ENCODE results near the gene OR1I1. TPM values are rescaled to one million over a fixed set of nuclear protein-coding genes. Genes with fewer than 3 reads are reported as not detected.

Gene OR1I1
- total RNA-seq, 1 donor from 2014 or later, result not detected

GRCh38 chr19:15087182-15087581 is 5.2 kb downstream of the OR1I1 start:
- no peak overlapping the region for H3K27ac Mint-ChIP-seq
- no peak for TF ChIP-seq CTCF (IDR thresholded peaks at IDR 0.05)
- no peak for TF ChIP-seq EZH2 (IDR thresholded peaks at IDR 0.05)
- no peak for TF ChIP-seq EZH2phosphoT487 (IDR thresholded peaks at IDR 0.05)
- H3K9me3 ChIP-seq (ENCODE audit: low read depth), result no peaks in the 10 kb centered on the region
- no peaks in the 10 kb centered on the region for H4K20me1 ChIP-seq (ENCODE audit: low read depth)
- H3K4me3 Mint-ChIP-seq, result no peak overlapping the region
- no peak overlapping the region for H3K27ac ChIP-seq
- H3K27me3 ChIP-seq, result peaks cover 46% of the 10 kb centered on the region
- H3K4me1 ChIP-seq, result no peaks in the 10 kb centered on the region
- H3K36me3 ChIP-seq, result no peaks in the 10 kb centered on the region
- H3K9me3 Mint-ChIP-seq, result no peaks in the 10 kb centered on the region
- H3K4me2 ChIP-seq, result no peak overlapping the region
- H2AFZ ChIP-seq (replicated peaks), result no peak overlapping the region
- no peak overlapping the region for H3K9ac ChIP-seq
- H3K4me1 Mint-ChIP-seq, result no peaks in the 10 kb centered on the region
- no peaks in the 10 kb centered on the region for H3K36me3 Mint-ChIP-seq
- no peaks in the 10 kb centered on the region for H3F3A ChIP-seq (ENCODE audit: low read depth)
- H3K79me2 ChIP-seq (ENCODE audit: low read depth), result no peaks in the 10 kb centered on the region
- H3K27me3 Mint-ChIP-seq (ENCODE audit: insufficient read depth, low read depth), result peaks cover 19% of the 10 kb centered on the region
- DNase-seq (ENCODE audit: low spot score), result no peak
- H3K4me3 ChIP-seq, result no peak overlapping the region

DNA sequence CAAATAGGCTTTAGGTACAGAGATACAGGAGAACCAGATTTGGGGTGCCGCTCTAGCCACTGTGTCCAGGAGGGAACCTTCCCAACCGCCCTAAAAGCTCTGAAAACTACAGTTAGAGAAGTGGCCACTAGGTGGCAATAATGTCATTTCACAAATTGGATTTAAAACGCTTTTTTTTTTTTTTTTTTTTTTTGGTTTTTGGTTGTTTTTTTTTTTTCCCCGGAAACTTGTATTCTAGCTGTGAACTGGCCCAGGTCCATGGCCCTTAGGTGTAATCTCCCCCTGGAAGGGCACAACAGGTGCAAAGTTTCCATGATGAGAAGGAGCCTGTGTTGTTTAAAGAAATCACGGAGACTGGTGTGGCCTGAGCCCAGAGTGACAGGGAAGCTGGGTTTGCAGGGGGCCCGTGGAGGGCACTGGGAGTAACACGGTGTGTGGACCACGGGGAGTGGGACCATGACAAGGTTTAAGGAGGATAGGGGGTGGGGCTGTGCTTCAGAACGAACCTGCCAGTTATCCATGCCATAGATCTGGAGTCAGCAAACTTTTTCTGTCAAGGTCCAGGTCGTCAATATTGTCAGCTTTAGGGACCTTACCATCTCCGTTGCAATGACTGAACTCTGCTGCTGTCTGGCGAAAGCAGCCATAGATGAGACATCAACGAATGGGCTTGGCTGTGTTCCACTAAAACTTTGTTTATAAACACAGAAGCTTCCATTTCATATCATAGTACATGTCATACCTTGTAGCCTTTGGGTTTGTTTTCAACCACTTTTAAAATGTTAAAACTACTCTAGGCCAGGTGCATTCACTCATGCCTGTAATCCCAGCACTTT is 10.1 kb downstream of the OR1I1 start:
- H3K27ac ChIP-seq, result no peak overlapping the region
- no peaks in the 10 kb centered on the region for H3K4me1 ChIP-seq
- no peaks in the 10 kb centered on the region for H3K9me3 ChIP-seq (ENCODE audit: low read depth)
- H4K20me1 ChIP-seq (ENCODE audit: low read depth), result no peaks in the 10 kb centered on the region
- H3K27ac Mint-ChIP-seq, result no peak overlapping the region
- no peak overlapping the region for H3K4me2 ChIP-seq
- no peaks in the 10 kb centered on the region for H3K79me2 ChIP-seq (ENCODE audit: low read depth)
- H3F3A ChIP-seq (ENCODE audit: low read depth), result no peaks in the 10 kb centered on the region
- no peak overlapping the region for H3K4me3 ChIP-seq
- peak; percentile 63 for TF ChIP-seq CTCF (IDR thresholded peaks at IDR 0.05)
- no peak for TF ChIP-seq EZH2phosphoT487 (IDR thresholded peaks at IDR 0.05)
- TF ChIP-seq EZH2 (IDR thresholded peaks at IDR 0.05), result no peak
- no peaks in the 10 kb centered on the region for H3K36me3 Mint-ChIP-seq
- no peaks in the 10 kb centered on the region for H3K9me3 Mint-ChIP-seq
- H3K4me3 Mint-ChIP-seq, result no peak overlapping the region
- peak; percentile 84 for DNase-seq (ENCODE audit: low spot score)
- H3K27me3 ChIP-seq, result peaks cover 13% of the 10 kb centered on the region
- no peaks in the 10 kb centered on the region for H3K4me1 Mint-ChIP-seq
- H3K27me3 Mint-ChIP-seq (ENCODE audit: insufficient read depth, low read depth), result peaks cover 9% of the 10 kb centered on the region
- H3K36me3 ChIP-seq, result no peaks in the 10 kb centered on the region
- H2AFZ ChIP-seq (replicated peaks), result peak overlapping the region; percentile 31
- H3K9ac ChIP-seq, result no peak overlapping the region

GRCh38 chr19:15093001-15093400 is 11.0 kb downstream of the OR1I1 start:
- Histone ChIP-seq H3K4me3 (no peak overlapping the region), H2AFZ (replicated peaks) (no peak overlapping the region), H3K27me3 (peaks cover 4% of the 10 kb centered on the region), H3K4me2 (no peak overlapping the region), H3K9ac (no peak overlapping the region), H3K79me2 (ENCODE audit: low read depth) (no peaks in the 10 kb centered on the region), H3F3A (ENCODE audit: low read depth) (no peaks in the 10 kb centered on the region), H3K36me3 (no peaks in the 10 kb centered on the region), H4K20me1 (ENCODE audit: low read depth) (no peaks in the 10 kb centered on the region), H3K27ac (no peak overlapping the region), H3K9me3 (ENCODE audit: low read depth) (no peaks in the 10 kb centered on the region), H3K4me1 (no peaks in the 10 kb centered on the region)
- Mint-ChIP-seq H3K27me3 (ENCODE audit: insufficient read depth, low read depth) (peaks cover 3% of the 10 kb centered on the region), H3K9me3 (no peaks in the 10 kb centered on the region), H3K4me3 (no peak overlapping the region), H3K27ac (no peak overlapping the region), H3K36me3 (no peaks in the 10 kb centered on the region), H3K4me1 (no peaks in the 10 kb centered on the region)
- no peak for DNase-seq (ENCODE audit: low spot score)
- no peak for TF ChIP-seq CTCF (IDR thresholded peaks at IDR 0.05)
- TF ChIP-seq EZH2 (IDR thresholded peaks at IDR 0.05), result no peak
- TF ChIP-seq EZH2phosphoT487 (IDR thresholded peaks at IDR 0.05), result no peak
